Testis (tissue), 3 donors: ENCODE measurements around the gene MEGF6. TPM values are rescaled to one million over a fixed set of nuclear protein-coding genes. Genes with fewer than 3 reads are reported as not detected.

Source experiments
- DNase-seq: peaks from one replicate; pipeline ENCODE4 v3.0.0-alpha.2; 2019
- H3K27ac ChIP-seq, 2 donors: fragments of 200-600 bp; sonication (generic); one replicate each; pipeline ENCODE4 v1.5.1; 2019
- H3K27me3 ChIP-seq: fragments of 200-600 bp; sonication (generic); one replicate; pipeline ENCODE4 v1.5.1; 2019
- H3K36me3 ChIP-seq: fragments of 200-600 bp; sonication (generic); one replicate; pipeline ENCODE4 v1.5.1; 2017; ENCODE audit warnings: low read depth; ENCODE audit errors: missing control alignments
- H3K4me1 ChIP-seq: fragments of 200-600 bp; sonication (generic); one replicate; pipeline ENCODE4 v1.5.1; 2019
- H3K4me3 ChIP-seq, 2 donors: fragments of 200-600 bp; sonication (generic); one replicate each; pipeline ENCODE4 v1.5.1; 2017 to 2019
- H3K9me3 ChIP-seq: fragments of 200-600 bp; sonication (generic); one replicate; pipeline ENCODE4 v1.5.1; 2017
- POLR2A ChIP-seq: fragments of 450-650 bp; IDR thresholded peaks from one replicate; pipeline ENCODE4 v1.6.1; 2017; ENCODE audit warnings: antibody characterized with exemption, mild to moderate bottlenecking, moderate library complexity
- WGBS, 2 donors: methylation state at CpG; one replicate each; pipeline ENCODE4 v1.1.5; 2018; 5-methylcytosine and 5-hydroxymethylcytosine counted together
- intact Hi-C: fragments of 100-400 bp; cut with DNase I; formaldehyde crosslinking; loops from one replicate; pipeline ENCODE4 v1.15.1; 2023; ENCODE audit warnings: low total_unique reads
- polyA plus RNA-seq: library from polyadenylated mRNA; stranded (reverse); fragments of 350-450 nt; fragmentation: Illumina TruSeq; extraction: RNeasy Lipid Tissue Mini Kit (QIAGEN cat#74804); gene quantifications from one replicate; pipeline ENCODE4 v1.2.3, GENCODE V29; 2014; ENCODE audit warnings: low read depth, low replicate concordance; ENCODE audit not compliant: insufficient read depth
- total RNA-seq, 2 donors: library from RNA; depleted of rRNA; stranded (reverse); fragments of >200 nt; gene quantifications; one replicate each; pipeline ENCODE4 v1.2.3, GENCODE V29; 2016
- TF ChIP-seq, protein P1 (sequence below), 3 experiments: fragments of 450-650 bp in 2 of 3; fragments of 200-600 bp in 1 of 3; sonication (generic) in 1 of 3; IDR thresholded peaks; one replicate each; pipeline ENCODE4 v1.5.1; 2016 to 2019; ENCODE audit warnings: antibody characterized with exemption in 3 of 3, mild to moderate bottlenecking in 2 of 3, moderate library complexity in 1 of 3

Gene MEGF6
- total and polyA plus RNA-seq, 3 donors from 2014 or later = 9.0 to 26.4 (median 16.1) TPM

DNA sequence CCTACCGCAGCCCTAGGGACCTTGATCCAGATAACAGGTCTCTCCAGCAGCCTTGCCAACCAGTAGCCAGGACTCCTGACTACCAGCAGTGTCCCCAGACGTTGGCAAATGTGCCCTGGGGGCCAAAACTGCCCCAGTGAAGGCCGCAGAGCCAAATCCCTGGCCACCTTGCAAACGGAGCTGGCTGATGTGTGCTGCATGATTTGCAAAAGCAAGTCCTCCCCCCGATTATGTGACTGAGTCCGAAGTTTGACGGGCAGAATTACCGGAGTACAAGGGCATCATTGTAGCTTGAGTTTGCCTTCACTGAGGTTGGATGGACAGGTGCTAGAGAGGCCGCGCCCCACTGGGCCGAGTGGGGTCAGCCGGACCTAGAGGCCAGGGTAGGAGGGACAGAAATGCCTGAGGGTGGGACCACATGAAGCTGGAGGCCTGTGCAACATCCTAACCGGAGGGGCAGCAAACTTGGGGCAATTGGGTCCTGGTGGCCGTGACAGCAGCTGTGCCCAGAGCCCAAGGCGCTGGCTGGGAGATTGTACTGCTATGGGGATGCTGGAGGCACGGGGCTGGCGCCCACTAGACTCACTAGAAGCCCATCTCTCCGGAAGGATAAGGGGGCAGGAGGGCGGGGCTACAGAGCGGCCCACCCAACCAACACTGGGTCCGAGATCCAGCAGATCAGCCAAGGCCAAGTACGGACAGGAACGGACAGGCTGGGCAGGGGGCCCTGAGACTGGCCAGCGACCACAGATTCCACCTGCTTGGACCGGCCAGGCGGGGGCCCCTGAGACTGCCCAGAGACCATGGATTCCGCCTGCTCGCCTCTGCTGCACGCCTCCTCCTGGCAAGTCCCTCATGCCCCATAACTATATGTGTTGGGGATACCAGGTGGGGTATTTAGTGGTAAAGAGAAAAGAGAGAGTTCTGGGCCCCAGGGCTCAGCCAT, 154.1 kb downstream of the MEGF6 start:
- intact Hi-C loops = no loop called here
- no peaks in the 10 kb centered on the region for H3K27me3 ChIP-seq

GRCh38 chr1:3456449-3456963, 154.8 kb downstream of the MEGF6 start:
- Histone ChIP-seq H3K36me3 (no peaks in the 10 kb centered on the region), H3K27me3 (no peaks in the 10 kb centered on the region), H3K9me3 (no peaks in the 10 kb centered on the region), H3K27ac (no peak overlapping the region), H3K4me1 (peaks cover 48% of the 10 kb centered on the region), H3K4me3 (no peak overlapping the region)
- TF ChIP-seq, protein P1, sequence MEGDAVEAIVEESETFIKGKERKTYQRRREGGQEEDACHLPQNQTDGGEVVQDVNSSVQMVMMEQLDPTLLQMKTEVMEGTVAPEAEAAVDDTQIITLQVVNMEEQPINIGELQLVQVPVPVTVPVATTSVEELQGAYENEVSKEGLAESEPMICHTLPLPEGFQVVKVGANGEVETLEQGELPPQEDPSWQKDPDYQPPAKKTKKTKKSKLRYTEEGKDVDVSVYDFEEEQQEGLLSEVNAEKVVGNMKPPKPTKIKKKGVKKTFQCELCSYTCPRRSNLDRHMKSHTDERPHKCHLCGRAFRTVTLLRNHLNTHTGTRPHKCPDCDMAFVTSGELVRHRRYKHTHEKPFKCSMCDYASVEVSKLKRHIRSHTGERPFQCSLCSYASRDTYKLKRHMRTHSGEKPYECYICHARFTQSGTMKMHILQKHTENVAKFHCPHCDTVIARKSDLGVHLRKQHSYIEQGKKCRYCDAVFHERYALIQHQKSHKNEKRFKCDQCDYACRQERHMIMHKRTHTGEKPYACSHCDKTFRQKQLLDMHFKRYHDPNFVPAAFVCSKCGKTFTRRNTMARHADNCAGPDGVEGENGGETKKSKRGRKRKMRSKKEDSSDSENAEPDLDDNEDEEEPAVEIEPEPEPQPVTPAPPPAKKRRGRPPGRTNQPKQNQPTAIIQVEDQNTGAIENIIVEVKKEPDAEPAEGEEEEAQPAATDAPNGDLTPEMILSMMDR (IDR thresholded peaks at IDR 0.05) = no peak
- no peak for TF ChIP-seq POLR2A
- no peak for DNase-seq
- 76 to 80% methylated on average over 4 to 12 of the region's 12 CpGs for WGBS, 2 donors
- intact Hi-C loops = no loop called here

More for the DNA sequence above, 154.1 kb downstream of the MEGF6 start:
- Histone ChIP-seq H3K36me3 (no peaks in the 10 kb centered on the region), H3K9me3 (no peaks in the 10 kb centered on the region), H3K4me1 (peaks cover 52% of the 10 kb centered on the region), H3K4me3 (no peak overlapping the region), H3K27ac (peak overlapping the region in 1 of 2 donors; percentile 48)
- TF ChIP-seq, protein P1 (IDR thresholded peaks at IDR 0.05) = no peak
- TF ChIP-seq POLR2A = no peak
- 81 to 86% methylated on average over 23 to 29 of the region's 29 CpGs for WGBS, 2 donors
- no peak for DNase-seq

GRCh38 chr1:3455670-3456448, 155.4 kb downstream of the MEGF6 start:
- no peaks in the 10 kb centered on the region for H3K27me3 ChIP-seq
- intact Hi-C loops = no loop called here
- H3K36me3 ChIP-seq = no peaks in the 10 kb centered on the region
- WGBS, 2 donors = 86% methylated on average over 15 to 18 of the region's 18 CpGs
- peak overlapping the region in 1 of 2 donors; percentile 63 for H3K27ac ChIP-seq
- no peak overlapping the region for H3K4me3 ChIP-seq
- H3K4me1 ChIP-seq = peaks cover 42% of the 10 kb centered on the region
- DNase-seq = no peak
- no peaks in the 10 kb centered on the region for H3K9me3 ChIP-seq
- TF ChIP-seq, protein P1 (IDR thresholded peaks at IDR 0.05) = no peak
- TF ChIP-seq POLR2A = no peak

DNA sequence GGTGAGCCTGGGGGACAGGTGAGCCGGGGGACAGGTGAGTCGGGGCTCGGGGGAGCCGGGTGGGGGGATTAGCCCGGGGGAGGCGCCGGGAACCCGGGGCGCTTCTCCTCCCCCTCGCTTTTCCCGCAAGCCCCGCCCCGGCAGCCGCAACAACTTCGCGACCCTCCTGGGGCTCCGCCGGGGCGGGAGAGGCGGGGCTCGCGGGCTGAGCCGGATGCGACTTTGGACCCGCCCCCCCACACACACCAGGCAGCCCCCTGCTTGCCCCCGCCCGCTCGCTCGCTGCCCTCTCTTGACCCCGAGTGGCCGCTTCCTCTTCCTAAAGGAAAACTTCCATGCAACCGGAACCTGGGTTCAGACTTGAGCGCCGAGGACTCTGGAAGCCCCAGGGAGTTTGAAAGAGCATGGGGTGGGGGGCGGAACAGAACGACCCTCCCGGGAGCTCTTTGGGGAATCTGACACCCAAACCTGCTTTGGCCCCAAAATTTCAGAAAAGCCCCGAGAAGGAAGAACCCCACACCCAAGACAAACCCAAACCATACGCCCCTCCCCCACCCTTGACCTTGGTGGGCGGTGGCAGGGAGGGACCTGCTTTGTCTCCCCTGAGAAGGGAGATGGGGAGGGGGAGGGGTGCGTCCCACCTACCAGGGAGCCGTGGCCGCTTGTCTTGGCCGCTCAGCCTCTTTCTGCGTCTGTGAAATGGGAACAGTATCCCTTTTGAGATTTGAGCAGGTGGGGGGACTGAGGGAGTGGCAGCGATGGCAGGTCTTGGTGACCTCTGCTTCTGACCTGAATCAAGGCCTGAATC, 156.3 kb downstream of the MEGF6 start:
- intact Hi-C loops = no loop called here
- TF ChIP-seq, protein P1 (IDR thresholded peaks at IDR 0.05) = no peak
- TF ChIP-seq POLR2A = no peak
- H3K4me1 ChIP-seq = peaks cover 33% of the 10 kb centered on the region
- H3K4me3 ChIP-seq = peak overlapping the region; percentile 53 to 64
- H3K9me3 ChIP-seq = no peaks in the 10 kb centered on the region
- H3K36me3 ChIP-seq = no peaks in the 10 kb centered on the region
- peak; percentile 32 for DNase-seq
- peak overlapping the region in 1 of 2 donors; percentile 63 for H3K27ac ChIP-seq
- WGBS, 2 donors = 10 to 36% methylated on average over 6 to 40 of the region's 46 CpGs
- H3K27me3 ChIP-seq = no peaks in the 10 kb centered on the region
